CD4-positive, alpha-beta memory T cell (primary cell): ENCODE data around the gene SKI. TPM values are rescaled to one million over a fixed set of nuclear protein-coding genes. Genes with fewer than 3 reads are reported as not detected.

Source experiments
- CTCF ChIA-PET: fragments of 350-600 bp; sonication (Branson Sonifier 250); formaldehyde crosslinking; loops from one replicate; lab custom pipeline; 2021; ENCODE audit warnings: inconsistent platforms; ENCODE audit not compliant: partially characterized antibody; lab: Charles Lee
- POLR2A ChIA-PET: fragments of 350-600 bp; sonication (Branson Sonifier 250); formaldehyde crosslinking; loops from one replicate; lab custom pipeline; 2021; ENCODE audit not compliant: partially characterized antibody; lab: Charles Lee
- DNase-seq, 5 donors: peaks; one replicate each; pipeline versions ENCODE4 v3.0.0 to v3.0.0-alpha.2; 2020 to 2022; ENCODE audit warnings: mixed read lengths in 1 of 5
- H3K27ac ChIP-seq: one replicate; pipeline ENCODE4 v1.7.0; 2013; ENCODE audit warnings: low read depth, low read length
- H3K27me3 ChIP-seq: 2 replicates; pipeline ENCODE4 v1.7.0; 2013; ENCODE audit warnings: mild to moderate bottlenecking, low read length, moderate library complexity; ENCODE audit not compliant: insufficient read depth
- H3K36me3 ChIP-seq: 2 replicates; pipeline ENCODE4 v1.7.0; 2013; ENCODE audit warnings: mild to moderate bottlenecking, low read length, moderate library complexity; ENCODE audit not compliant: insufficient read depth
- H3K4me1 ChIP-seq: 2 replicates; pipeline ENCODE4 v1.7.0; 2013; ENCODE audit warnings: mild to moderate bottlenecking, low read length, moderate library complexity; ENCODE audit not compliant: insufficient read depth
- H3K4me3 ChIP-seq, 2 donors: one replicate each; pipeline ENCODE4 v1.7.0; 2013; ENCODE audit warnings: low read length in 2 of 2, mild to moderate bottlenecking in 1 of 2
- H3K9me3 ChIP-seq, 2 donors: one replicate each; pipeline ENCODE4 v1.7.0; 2013; ENCODE audit warnings: low read length in 2 of 2, control low read depth in 1 of 2; ENCODE audit not compliant: control insufficient read depth in 1 of 2
- H3K27ac Mint-ChIP-seq, 7 donors: one replicate each; pipeline ENCODE4 v1.8.0; 2020 to 2021; ENCODE audit warnings: mixed read lengths in 7 of 7, mild to moderate bottlenecking in 6 of 7, inconsistent platforms in 3 of 7, moderate library complexity in 3 of 7
- H3K27me3 Mint-ChIP-seq, 2 donors: one replicate each; pipeline ENCODE4 v1.8.0; 2020 to 2021; ENCODE audit warnings: mixed read lengths in 2 of 2
- H3K36me3 Mint-ChIP-seq, 2 donors: one replicate each; pipeline ENCODE4 v1.8.0; 2020 to 2021; ENCODE audit warnings: mixed read lengths in 2 of 2, inconsistent platforms in 1 of 2, mild to moderate bottlenecking in 1 of 2
- H3K4me1 Mint-ChIP-seq, 4 donors: one replicate each; pipeline ENCODE4 v1.8.0; 2020 to 2021; ENCODE audit warnings: mixed read lengths in 4 of 4, mild to moderate bottlenecking in 1 of 4
- H3K4me3 Mint-ChIP-seq, 8 donors: one replicate each; pipeline ENCODE4 v1.8.0; 2020 to 2021; ENCODE audit warnings: mixed read lengths in 8 of 8, mild to moderate bottlenecking in 7 of 8, moderate library complexity in 6 of 8, inconsistent platforms in 3 of 8
- H3K9me3 Mint-ChIP-seq, 8 donors: one replicate each; pipeline ENCODE4 v1.8.0; 2020 to 2021; ENCODE audit warnings: mixed read lengths in 8 of 8, mild to moderate bottlenecking in 5 of 8, inconsistent platforms in 3 of 8, moderate library complexity in 1 of 8
- intact Hi-C: fragments of 100-400 bp; cut with micrococcal nuclease; formaldehyde crosslinking; loops from one replicate; pipeline ENCODE4 v1.15.1; 2023
- polyA plus RNA-seq, 2 donors: library from polyadenylated mRNA; unstranded; fragments of 300-500 nt; fragmentation: Illumina TruSeq; gene quantifications; one replicate each; pipeline ENCODE4 v1.2.3, GENCODE V29; 2021
- total RNA-seq, 2 experiments: library from RNA; stranded (reverse); gene quantifications; one replicate each; pipeline ENCODE4 v1.2.3, GENCODE V29; 2021

SKI gene
- total and polyA plus RNA-seq, 4 experiments from 2014 or later: 0.08 to 104 (median 48.5) TPM

DNA sequence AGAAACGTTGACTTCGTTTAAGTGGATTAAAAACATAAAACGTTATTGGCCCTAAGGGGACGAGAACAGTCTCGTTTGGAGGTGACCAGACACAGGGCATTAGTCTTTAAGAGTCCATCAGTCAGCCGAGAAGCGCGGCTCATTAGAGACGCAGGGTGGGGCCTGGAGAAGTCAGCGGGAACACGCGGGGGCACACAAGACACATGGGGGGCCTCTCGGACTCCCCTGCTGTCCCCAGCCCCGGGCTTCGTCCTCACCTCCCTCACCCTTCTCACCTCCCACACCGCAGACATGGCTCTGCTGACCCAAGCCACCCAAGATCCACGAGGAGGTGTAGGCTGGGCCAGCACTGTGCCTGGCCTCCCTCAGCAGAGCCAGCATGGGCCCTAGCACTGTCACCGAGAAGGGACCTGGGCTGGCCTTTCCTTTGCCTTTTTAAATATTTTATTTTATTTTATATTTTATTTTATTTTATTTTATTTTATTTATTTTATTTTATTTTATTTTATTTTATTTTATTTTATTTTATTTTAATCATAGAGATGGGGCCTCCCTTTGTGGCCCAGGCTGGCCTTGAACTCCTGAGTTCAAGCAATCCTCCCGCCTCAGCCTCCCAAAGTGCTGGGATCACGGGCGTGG, 114.4 kb downstream of the SKI start:
- H3K27ac Mint-ChIP-seq: no peak overlapping the region
- no peaks in the 10 kb centered on the region for H3K36me3 Mint-ChIP-seq
- Histone ChIP-seq H3K9me3 (no peaks in the 10 kb centered on the region), H3K4me1 (no peaks in the 10 kb centered on the region), H3K4me3 (no peak overlapping the region), H3K27me3 (no peaks in the 10 kb centered on the region), H3K27ac (no peak overlapping the region), H3K36me3 (no peaks in the 10 kb centered on the region)
- H3K4me3 Mint-ChIP-seq: no peak overlapping the region
- no peaks in the 10 kb centered on the region for H3K9me3 Mint-ChIP-seq
- no peaks in the 10 kb centered on the region for H3K27me3 Mint-ChIP-seq
- no peaks in the 10 kb centered on the region for H3K4me1 Mint-ChIP-seq
- POLR2A ChIA-PET: no interaction called here
- DNase-seq: peak in 1 of 5 donors; percentile 31
- intact Hi-C loops: no loop called here
- CTCF ChIA-PET: no interaction called here

DNA sequence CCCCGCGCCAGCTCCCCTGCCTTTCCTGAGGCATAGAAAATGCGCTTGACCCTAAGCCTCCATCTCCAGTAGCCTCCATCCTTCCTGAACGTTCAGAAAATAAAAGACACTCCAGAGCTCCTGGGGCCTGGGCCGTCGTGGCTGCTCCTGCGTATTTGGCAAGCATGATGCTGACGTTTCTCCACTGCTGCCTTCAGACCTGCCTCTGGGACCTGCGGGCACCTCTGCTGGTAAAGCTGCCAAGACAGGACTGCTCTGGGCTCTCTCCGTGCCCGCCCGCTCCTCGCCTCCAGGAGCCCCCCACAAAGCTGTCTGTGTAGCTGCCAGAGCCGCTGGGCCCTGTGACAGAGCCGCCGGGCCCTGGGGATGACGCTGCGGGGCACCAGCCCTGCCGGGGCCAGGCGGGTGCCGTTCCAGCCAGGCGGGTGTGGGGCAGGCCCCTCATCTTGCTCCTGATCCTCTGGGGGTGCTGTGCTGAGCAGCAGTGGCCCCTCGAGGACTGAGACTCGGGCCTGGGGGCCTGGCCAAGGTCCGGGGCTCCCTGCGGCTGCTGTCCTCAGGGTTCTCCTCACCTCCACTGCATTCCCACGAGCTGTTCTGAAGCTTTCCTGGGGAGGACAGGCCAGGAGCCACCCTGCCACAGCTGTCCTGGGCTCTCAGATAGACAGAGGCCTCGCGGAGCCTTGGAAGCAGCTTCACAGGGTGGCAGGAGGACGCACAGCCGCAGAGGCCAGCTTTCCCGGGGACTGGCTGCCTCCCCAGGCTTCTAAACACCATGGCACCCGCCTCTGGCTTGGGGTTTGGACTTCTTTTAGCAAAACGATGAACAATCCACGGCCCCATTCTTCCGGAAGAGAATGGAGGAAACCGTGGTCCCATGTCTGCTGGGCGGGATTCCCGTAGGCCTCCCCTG, 115.2 kb downstream of the SKI start:
- POLR2A ChIA-PET: no interaction called here
- H3K27ac ChIP-seq: no peak overlapping the region
- Mint-ChIP-seq H3K27me3 (no peaks in the 10 kb centered on the region), H3K4me1 (no peaks in the 10 kb centered on the region), H3K4me3 (no peak overlapping the region), H3K9me3 (no peaks in the 10 kb centered on the region), H3K36me3 (no peaks in the 10 kb centered on the region), H3K27ac (no peak overlapping the region)
- CTCF ChIA-PET: no interaction called here
- H3K9me3 ChIP-seq: no peaks in the 10 kb centered on the region
- H3K4me3 ChIP-seq: no peak overlapping the region
- DNase-seq: peak in 1 of 5 donors; percentile 24
- intact Hi-C loops: no loop called here
- no peaks in the 10 kb centered on the region for H3K27me3 ChIP-seq
- H3K4me1 ChIP-seq: no peaks in the 10 kb centered on the region
- H3K36me3 ChIP-seq: no peaks in the 10 kb centered on the region

DNA sequence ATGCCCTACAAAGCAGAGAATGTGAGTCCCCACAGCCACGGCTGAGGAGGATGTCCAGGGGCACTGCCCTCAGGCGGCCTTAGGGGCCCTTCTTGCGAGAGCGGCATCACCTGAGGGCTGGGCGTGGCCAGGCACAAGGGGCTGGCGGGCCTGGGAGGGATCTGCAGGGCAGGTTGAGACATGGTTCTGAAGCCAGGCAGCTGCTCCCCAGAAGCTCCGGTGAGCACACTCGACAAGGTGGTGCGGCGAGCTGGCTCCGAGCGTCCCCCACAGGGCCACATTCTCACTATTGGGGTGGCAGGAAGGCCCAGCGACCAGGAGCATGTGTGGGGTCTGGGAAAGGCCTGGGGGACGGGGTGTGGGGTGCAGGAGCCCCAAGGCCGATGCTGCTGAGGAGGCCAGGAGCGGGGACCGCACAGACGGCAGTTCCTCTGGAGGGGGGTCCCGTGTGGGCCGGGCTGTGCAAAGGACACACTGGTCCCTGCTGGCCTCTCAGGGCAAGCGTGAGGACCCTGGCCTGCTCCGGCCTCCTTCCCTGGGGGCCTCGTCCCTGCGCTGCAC, 116.1 kb downstream of the SKI start:
- intact Hi-C loops: no loop called here
- no peaks in the 10 kb centered on the region for H3K4me1 ChIP-seq
- no peaks in the 10 kb centered on the region for H3K27me3 ChIP-seq
- no peaks in the 10 kb centered on the region for H3K9me3 ChIP-seq
- no peaks in the 10 kb centered on the region for H3K36me3 Mint-ChIP-seq
- H3K27me3 Mint-ChIP-seq: no peaks in the 10 kb centered on the region
- CTCF ChIA-PET: no interaction called here
- DNase-seq: peak in 1 of 5 donors; percentile 31
- H3K4me3 ChIP-seq: no peak overlapping the region
- no peaks in the 10 kb centered on the region for H3K36me3 ChIP-seq
- POLR2A ChIA-PET: no interaction called here
- no peak overlapping the region for H3K27ac Mint-ChIP-seq
- H3K27ac ChIP-seq: no peak overlapping the region
- H3K9me3 Mint-ChIP-seq: no peaks in the 10 kb centered on the region
- no peak overlapping the region for H3K4me3 Mint-ChIP-seq
- H3K4me1 Mint-ChIP-seq: no peaks in the 10 kb centered on the region

DNA sequence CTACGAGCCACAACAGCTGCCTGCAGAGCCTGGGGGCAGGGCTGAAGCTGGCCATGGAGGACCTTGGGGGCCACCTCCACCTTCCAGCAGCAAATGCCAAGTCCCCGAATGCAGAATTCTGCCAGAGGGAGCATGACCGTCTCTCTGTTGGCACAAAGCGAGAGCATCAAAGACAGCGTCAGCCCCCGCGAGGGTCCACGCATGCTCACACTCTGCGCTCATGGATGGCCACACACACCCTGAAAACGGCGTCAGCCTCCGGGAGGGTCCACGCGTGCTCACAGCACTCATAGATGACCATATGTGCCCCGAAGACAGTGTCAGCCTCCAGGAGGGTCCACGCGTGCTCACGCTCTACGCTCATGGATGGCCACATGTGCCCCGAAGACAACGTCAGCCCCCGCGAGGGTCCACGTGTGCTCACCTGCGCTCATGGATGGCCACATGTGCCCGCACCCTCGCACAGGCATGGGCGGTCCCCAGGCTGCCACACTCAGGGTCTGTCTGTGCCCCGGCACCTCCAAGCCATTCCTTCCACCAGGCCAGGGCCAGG, 116.7 kb downstream of the SKI start:
- ChIA-PET POLR2A (no interaction called here), CTCF (no interaction called here)
- Mint-ChIP-seq H3K36me3 (no peaks in the 10 kb centered on the region), H3K27ac (no peak overlapping the region), H3K9me3 (no peaks in the 10 kb centered on the region), H3K4me3 (no peak overlapping the region), H3K27me3 (no peaks in the 10 kb centered on the region), H3K4me1 (no peaks in the 10 kb centered on the region)
- Histone ChIP-seq H3K9me3 (no peaks in the 10 kb centered on the region), H3K4me3 (no peak overlapping the region), H3K27ac (no peak overlapping the region), H3K4me1 (no peaks in the 10 kb centered on the region), H3K27me3 (no peaks in the 10 kb centered on the region), H3K36me3 (no peaks in the 10 kb centered on the region)
- intact Hi-C loops: no loop called here
- DNase-seq: peak in 1 of 5 donors; percentile 2

DNA sequence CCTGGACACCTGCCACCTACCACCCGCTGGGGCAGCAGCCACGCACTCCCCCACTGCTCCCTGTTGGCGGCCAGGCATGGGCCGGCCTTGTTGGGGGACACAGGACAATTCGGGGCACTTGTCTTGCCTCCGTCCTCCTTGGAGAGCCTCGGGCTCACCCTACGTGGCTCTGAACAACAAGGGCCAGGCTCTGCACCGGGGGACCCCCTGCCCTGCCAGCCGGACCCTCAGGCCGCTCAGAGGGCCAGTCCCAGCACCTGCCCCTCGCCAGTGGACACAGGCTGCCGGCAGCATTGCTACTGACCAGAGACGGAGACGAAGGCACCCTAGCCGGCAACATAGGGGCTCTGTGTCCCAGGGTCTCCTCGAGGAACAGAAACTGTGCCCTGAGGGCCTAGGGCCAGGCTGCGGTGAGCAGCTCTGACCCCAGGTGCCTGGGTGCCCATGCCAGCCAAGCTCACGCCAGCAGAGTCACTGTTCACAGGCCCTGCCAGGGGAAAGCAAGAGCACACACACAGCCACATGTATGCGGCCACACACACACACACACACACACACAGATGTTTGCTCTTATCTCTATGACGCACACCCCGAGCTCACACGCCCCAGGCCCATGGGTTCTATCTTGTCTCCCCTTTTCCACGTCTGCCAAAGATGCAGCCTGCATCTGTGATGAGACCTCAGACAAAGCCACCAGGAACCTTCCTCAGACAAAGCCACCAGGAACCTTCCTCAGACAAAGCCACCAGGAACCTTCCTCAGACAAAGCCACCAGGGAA, 117.4 kb downstream of the SKI start:
- ChIA-PET CTCF (no interaction called here), POLR2A (no interaction called here)
- intact Hi-C loops: no loop called here
- no peaks in the 10 kb centered on the region for H3K9me3 Mint-ChIP-seq
- H3K27me3 Mint-ChIP-seq: no peaks in the 10 kb centered on the region
- H3K4me1 Mint-ChIP-seq: no peaks in the 10 kb centered on the region
- H3K4me3 Mint-ChIP-seq: no peak overlapping the region
- no peaks in the 10 kb centered on the region for H3K36me3 ChIP-seq
- no peak overlapping the region for H3K27ac ChIP-seq
- no peaks in the 10 kb centered on the region for H3K36me3 Mint-ChIP-seq
- no peaks in the 10 kb centered on the region for H3K9me3 ChIP-seq
- H3K27me3 ChIP-seq: no peaks in the 10 kb centered on the region
- peak overlapping the region in 1 of 7 donors; percentile 57 for H3K27ac Mint-ChIP-seq
- DNase-seq: peak in 1 of 5 donors; percentile 31
- no peak overlapping the region for H3K4me3 ChIP-seq
- no peaks in the 10 kb centered on the region for H3K4me1 ChIP-seq

DNA sequence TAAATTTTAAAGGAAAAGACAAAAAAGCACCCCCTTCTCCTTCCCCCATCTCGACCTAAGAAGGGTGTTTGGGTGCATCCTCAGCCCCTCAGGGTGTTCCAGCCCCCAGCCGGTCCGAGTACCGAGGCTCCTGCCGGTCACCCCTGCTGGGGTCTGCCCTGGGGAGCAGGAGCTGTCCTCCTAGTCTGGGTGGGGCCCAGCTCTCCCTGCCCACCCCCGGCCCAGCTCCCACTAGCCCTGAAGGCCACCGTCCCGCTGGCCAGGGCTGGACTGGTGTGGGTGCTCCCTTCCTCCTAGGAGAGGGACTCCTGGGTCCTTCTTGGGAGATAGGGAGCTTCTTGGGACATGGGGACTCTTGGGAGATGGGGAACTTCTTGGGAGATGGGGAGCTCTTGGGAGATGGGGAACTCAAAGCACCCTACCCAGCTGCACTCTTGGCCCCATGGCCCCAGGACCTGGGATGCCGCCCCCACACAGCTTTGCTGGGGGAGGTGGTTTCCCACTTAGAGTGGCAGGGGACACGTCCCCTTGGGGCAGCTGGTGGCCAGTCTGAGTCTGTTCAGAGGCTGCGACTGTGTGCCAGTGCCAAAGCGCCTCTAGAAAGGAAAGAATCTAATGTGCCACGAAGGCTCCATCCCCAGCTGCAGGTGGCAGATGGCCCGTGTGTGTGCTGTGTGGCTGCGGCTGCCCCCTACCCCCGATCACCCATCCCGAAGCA, 118.7 kb downstream of the SKI start:
- Mint-ChIP-seq H3K4me3 (no peak overlapping the region), H3K36me3 (no peaks in the 10 kb centered on the region), H3K27me3 (no peaks in the 10 kb centered on the region), H3K27ac (no peak overlapping the region), H3K9me3 (no peaks in the 10 kb centered on the region), H3K4me1 (no peaks in the 10 kb centered on the region)
- Histone ChIP-seq H3K36me3 (no peaks in the 10 kb centered on the region), H3K4me3 (no peak overlapping the region), H3K4me1 (no peaks in the 10 kb centered on the region), H3K27me3 (no peaks in the 10 kb centered on the region), H3K27ac (no peak overlapping the region), H3K9me3 (no peaks in the 10 kb centered on the region)
- intact Hi-C loops: no loop called here
- ChIA-PET POLR2A (no interaction called here), CTCF (no interaction called here)
- no peak for DNase-seq
